Measurements from ENCODE around the gene SUSD3.

DNA sequence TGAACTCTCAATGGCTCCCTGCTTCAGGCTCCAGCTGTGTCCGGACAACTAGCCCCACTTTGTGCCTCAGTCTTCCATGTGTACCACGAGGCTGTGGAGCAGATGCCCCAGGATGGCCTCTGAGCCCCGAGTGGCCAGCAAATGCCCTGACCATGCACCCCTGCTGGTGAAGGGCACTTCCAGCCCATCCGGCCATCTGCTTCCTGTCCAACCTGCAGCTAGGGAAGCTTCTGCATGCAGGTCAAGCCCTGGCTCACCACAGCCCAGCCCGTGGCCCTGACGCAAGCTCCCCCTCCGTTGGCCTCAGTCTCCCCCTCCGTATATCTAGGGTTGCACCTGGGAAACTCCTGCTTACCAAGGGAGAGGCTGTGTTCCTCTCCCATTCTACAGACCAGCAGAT lies 70.8 kb downstream of the SUSD3 start:
- TF ChIP-seq, protein P1, sequence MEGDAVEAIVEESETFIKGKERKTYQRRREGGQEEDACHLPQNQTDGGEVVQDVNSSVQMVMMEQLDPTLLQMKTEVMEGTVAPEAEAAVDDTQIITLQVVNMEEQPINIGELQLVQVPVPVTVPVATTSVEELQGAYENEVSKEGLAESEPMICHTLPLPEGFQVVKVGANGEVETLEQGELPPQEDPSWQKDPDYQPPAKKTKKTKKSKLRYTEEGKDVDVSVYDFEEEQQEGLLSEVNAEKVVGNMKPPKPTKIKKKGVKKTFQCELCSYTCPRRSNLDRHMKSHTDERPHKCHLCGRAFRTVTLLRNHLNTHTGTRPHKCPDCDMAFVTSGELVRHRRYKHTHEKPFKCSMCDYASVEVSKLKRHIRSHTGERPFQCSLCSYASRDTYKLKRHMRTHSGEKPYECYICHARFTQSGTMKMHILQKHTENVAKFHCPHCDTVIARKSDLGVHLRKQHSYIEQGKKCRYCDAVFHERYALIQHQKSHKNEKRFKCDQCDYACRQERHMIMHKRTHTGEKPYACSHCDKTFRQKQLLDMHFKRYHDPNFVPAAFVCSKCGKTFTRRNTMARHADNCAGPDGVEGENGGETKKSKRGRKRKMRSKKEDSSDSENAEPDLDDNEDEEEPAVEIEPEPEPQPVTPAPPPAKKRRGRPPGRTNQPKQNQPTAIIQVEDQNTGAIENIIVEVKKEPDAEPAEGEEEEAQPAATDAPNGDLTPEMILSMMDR (IDR thresholded peaks at IDR 0.05) = no peak
- TF ChIP-seq TCF7L2 (IDR thresholded peaks at IDR 0.05; ENCODE audit: low read depth, low read length) (no peak), POLR2AphosphoS5 (IDR thresholded peaks at IDR 0.05; ENCODE audit: low read depth, low read length) (no peak), SIN3A (IDR thresholded peaks at IDR 0.05; ENCODE audit: borderline replicate concordance, insufficient read depth, low read depth, low read length) (no peak)
